GM23248 (cell line): Measurements from ENCODE around the gene HLA-DQB2. TPM values are rescaled to one million over a fixed set of nuclear protein-coding genes. Genes with fewer than 3 reads are reported as not detected.

ENCODE experiments used
- DNase-seq: peaks from one replicate; pipeline ENCODE4 v3.0.0-alpha.2; 2015
- H2AFZ ChIP-seq: fragments of 200-600 bp; sonication (generic); 2 replicates; pipeline ENCODE4 v1.6.1; 2016; ENCODE audit warnings: antibody characterized with exemption
- H3F3A ChIP-seq: fragments of 200-600 bp; sonication (generic); 2 replicates; pipeline ENCODE4 v1.6.1; 2016; ENCODE audit warnings: mild to moderate bottlenecking, antibody characterized with exemption, mixed run types; ENCODE audit not compliant: insufficient read depth
- H3K27ac ChIP-seq: fragments of 200-600 bp; sonication (generic); 2 replicates; pipeline ENCODE4 v1.5.1; 2016; ENCODE audit warnings: mild to moderate bottlenecking
- H3K27me3 ChIP-seq: fragments of 200-600 bp; sonication (generic); replicated peaks from 2 replicates; pipeline ENCODE4 v1.6.1; 2016; ENCODE audit warnings: mild to moderate bottlenecking; ENCODE audit not compliant: insufficient read depth
- H3K36me3 ChIP-seq: fragments of 200-600 bp; sonication (generic); 2 replicates; pipeline ENCODE4 v1.6.1; 2016; ENCODE audit warnings: low read depth, mild to moderate bottlenecking
- H3K4me1 ChIP-seq: fragments of 200-600 bp; sonication (generic); 2 replicates; pipeline ENCODE4 v1.6.1; 2016; ENCODE audit warnings: mild to moderate bottlenecking; ENCODE audit not compliant: insufficient read depth
- H3K4me2 ChIP-seq: fragments of 200-600 bp; sonication (generic); one replicate; pipeline ENCODE4 v1.6.1; 2016; ENCODE audit warnings: mild to moderate bottlenecking; ENCODE audit not compliant: unreplicated experiment
- H3K4me3 ChIP-seq: fragments of 200-600 bp; sonication (generic); 2 replicates; pipeline ENCODE4 v1.5.1; 2016; ENCODE audit warnings: mild to moderate bottlenecking
- H3K79me2 ChIP-seq: fragments of 200-600 bp; sonication (generic); 2 replicates; pipeline ENCODE4 v1.6.1; 2016; ENCODE audit warnings: mild to moderate bottlenecking; ENCODE audit not compliant: insufficient read depth
- H3K9ac ChIP-seq: fragments of 200-600 bp; sonication (generic); 2 replicates; pipeline ENCODE4 v1.6.1; 2016; ENCODE audit warnings: mild to moderate bottlenecking
- H3K9me2 ChIP-seq: fragments of 200-600 bp; sonication (generic); 2 replicates; pipeline ENCODE4 v1.6.1; 2016; ENCODE audit warnings: mixed run types, mild to moderate bottlenecking, moderate library complexity; ENCODE audit not compliant: insufficient read depth
- H3K9me3 ChIP-seq: fragments of 200-600 bp; sonication (generic); one replicate; pipeline ENCODE4 v1.6.1; 2017; ENCODE audit warnings: low read depth
- H4K20me1 ChIP-seq: fragments of 200-600 bp; sonication (generic); 2 replicates; pipeline ENCODE4 v1.6.0; 2016; ENCODE audit not compliant: insufficient read depth
- EZH2 ChIP-seq: fragments of 200-600 bp; sonication (generic); IDR thresholded peaks from 2 replicates; pipeline ENCODE4 v1.6.1; 2018; ENCODE audit warnings: antibody characterized with exemption, mild to moderate bottlenecking; ENCODE audit not compliant: insufficient read depth, poor library complexity, severe bottlenecking
- EZH2phosphoT487 ChIP-seq: fragments of 200-600 bp; sonication (generic); IDR thresholded peaks from 2 replicates; pipeline ENCODE4 v1.6.1; 2018; ENCODE audit warnings: antibody characterized with exemption, moderate library complexity, mild to moderate bottlenecking, low read depth; ENCODE audit not compliant: insufficient read depth
- WGBS, 2 experiments: methylation state at CpG; one replicate each; pipeline ENCODE4 v1.1.6; 2015 to 2017; ENCODE audit warnings: low lambda C conversion rate in 2 of 2, low coverage in 1 of 2; ENCODE audit errors: missing lambda C conversion rate in 2 of 2; 5-methylcytosine and 5-hydroxymethylcytosine counted together
- in situ Hi-C: fragments of 300-500 bp; cut with MboI; formaldehyde crosslinking; loops from 2 replicates; pipeline ENCODE4 v1.15.0; 2020
- polyA plus RNA-seq: library from polyadenylated mRNA; unstranded; fragments of >200 nt; fragmentation: Nextera tagmentation; extraction: Ambion mirVana; gene quantifications from 2 replicates; pipeline ENCODE4 v1.2.1, GENCODE V29; 2016
- total RNA-seq: library from RNA; depleted of rRNA; stranded (reverse); fragments of >200 nt; shearing (Covaris generic); gene quantifications from 2 replicates; pipeline ENCODE4 v1.2.3, GENCODE V29; 2014

Gene HLA-DQB2
- total and polyA plus RNA-seq, 2 experiments from 2014 or later = not detected

DNA sequence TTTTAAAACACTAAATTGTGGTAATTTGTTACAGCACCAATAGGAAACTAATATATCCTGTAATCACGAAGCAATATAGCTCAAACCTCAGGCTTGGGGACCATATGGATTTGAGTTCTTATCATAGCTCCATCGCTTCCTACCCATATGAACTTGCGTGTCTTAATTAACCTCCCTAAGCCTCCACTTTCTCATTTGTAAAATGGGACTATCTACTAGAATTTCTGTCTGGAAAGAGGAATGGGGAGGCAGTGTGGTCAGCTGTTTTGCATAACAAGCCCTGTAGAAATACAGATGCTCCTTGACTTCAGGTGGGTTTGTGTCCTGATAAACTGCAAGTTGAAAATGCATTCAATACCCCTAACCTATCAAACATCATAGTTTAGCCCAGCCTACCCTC is 36.4 kb upstream of the HLA-DQB2 start:
- no peaks in the 10 kb centered on the region for H3F3A ChIP-seq
- no peaks in the 10 kb centered on the region for H3K9me2 ChIP-seq
- in situ Hi-C loops = no loop called here
- DNase-seq = no peak
- H3K36me3 ChIP-seq = no peaks in the 10 kb centered on the region
- no peaks in the 10 kb centered on the region for H3K4me1 ChIP-seq
- H3K27ac ChIP-seq = no peak overlapping the region
- no peaks in the 10 kb centered on the region for H3K9me3 ChIP-seq
- peaks cover 31% of the 10 kb centered on the region for H3K27me3 ChIP-seq
- H3K4me2 ChIP-seq = no peak overlapping the region
- no peak overlapping the region for H2AFZ ChIP-seq
- H3K79me2 ChIP-seq = no peaks in the 10 kb centered on the region
- WGBS, 2 experiments = 60 to 66% methylated on average over 3 of the region's 3 CpGs
- TF ChIP-seq EZH2 (no peak), EZH2phosphoT487 (no peak)
- no peak overlapping the region for H3K4me3 ChIP-seq
- H3K9ac ChIP-seq = no peak overlapping the region
- no peaks in the 10 kb centered on the region for H4K20me1 ChIP-seq

DNA sequence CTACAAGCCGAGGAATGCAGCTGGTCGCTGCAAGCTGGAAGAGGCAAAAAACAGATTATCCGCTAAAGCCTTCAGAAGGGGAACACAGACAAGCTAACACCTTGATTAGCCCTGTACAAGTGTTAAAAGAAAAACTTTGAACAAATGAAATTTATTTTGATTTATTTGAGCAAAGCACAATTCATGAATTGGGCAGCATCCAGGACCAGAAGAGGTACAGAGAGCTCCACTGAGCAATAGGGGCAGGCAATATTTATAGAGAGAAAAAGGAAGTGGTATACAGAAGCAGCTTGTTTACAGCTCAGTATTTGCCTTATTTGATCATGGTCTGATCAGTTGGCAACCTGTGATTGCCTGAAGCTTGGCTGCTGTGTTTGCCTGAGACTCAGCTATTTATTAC is 35.8 kb upstream of the HLA-DQB2 start:
- no peaks in the 10 kb centered on the region for H3K9me3 ChIP-seq
- in situ Hi-C loops = no loop called here

DNA sequence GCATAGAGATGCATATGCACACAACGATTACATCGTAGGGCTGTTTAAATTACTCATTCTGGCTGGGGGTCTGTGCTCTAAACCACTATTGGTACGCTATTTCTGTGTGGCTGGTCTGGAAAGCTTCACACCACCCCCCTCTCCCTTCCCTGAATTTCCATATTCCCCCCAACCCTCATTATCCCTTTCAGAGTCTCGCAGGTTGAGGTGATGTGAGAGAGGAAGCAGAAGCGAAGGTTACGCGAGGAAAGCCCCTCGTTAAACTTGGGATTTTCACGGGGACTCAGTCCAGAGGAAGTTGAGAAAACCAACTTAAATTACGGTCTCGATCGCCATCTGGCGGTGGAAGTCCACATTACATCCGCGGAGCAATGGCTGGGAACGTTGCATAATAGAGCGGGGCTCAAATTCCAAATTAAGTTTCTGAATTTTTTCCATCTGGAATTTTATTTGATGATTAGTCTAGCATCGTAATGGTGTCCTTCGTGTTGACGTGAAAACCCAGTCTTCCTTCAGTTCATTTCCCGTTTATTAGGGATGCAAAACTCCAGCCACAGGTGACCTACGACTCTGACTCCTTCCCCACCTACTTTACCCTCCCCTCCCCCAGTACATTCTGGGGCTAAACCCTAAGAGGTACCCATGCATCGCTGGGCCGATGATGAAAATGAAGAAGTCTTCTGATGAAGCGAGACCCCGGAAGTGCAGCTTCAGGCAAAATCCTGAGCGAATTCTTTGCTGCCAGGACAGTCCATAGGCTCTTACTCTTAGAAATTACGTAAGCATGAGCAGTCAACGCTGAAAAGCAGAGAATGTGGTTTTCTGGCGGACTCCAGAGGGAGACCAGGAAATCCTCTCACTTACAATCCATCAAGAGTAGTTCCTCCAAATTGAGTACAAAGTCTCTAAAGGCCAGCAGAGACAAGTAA is 33.8 kb upstream of the HLA-DQB2 start:
- H3K4me3 ChIP-seq = peak overlapping the region; percentile 67
- in situ Hi-C loops = no loop called here
- TF ChIP-seq EZH2phosphoT487 = no peak
- no peak for TF ChIP-seq EZH2
- H3K9me3 ChIP-seq = no peaks in the 10 kb centered on the region
- H2AFZ ChIP-seq = peak overlapping the region; percentile 92
- H3K4me1 ChIP-seq = no peaks in the 10 kb centered on the region
- H3K27me3 ChIP-seq = peaks cover 41% of the 10 kb centered on the region
- H3K4me2 ChIP-seq = peak overlapping the region; percentile 93
- H3K9ac ChIP-seq = peak overlapping the region; percentile 38; the same call in 1 of the 2 replicates
- H3K36me3 ChIP-seq = no peaks in the 10 kb centered on the region
- WGBS, 2 experiments = 4 to 5% methylated on average over 30 of the region's 30 CpGs
- H3F3A ChIP-seq = no peaks in the 10 kb centered on the region
- DNase-seq = peak; percentile 74
- H4K20me1 ChIP-seq = no peaks in the 10 kb centered on the region
- no peak overlapping the region for H3K27ac ChIP-seq
- H3K79me2 ChIP-seq = no peaks in the 10 kb centered on the region
- no peaks in the 10 kb centered on the region for H3K9me2 ChIP-seq

More for the DNA sequence above, 35.8 kb upstream of the HLA-DQB2 start:
- Histone ChIP-seq H3K4me2 (no peak overlapping the region), H3K27ac (no peak overlapping the region), H3K36me3 (no peaks in the 10 kb centered on the region), H3K9ac (no peak overlapping the region), H4K20me1 (no peaks in the 10 kb centered on the region), H3K4me3 (no peak overlapping the region), H3K79me2 (no peaks in the 10 kb centered on the region), H3K27me3 (peaks cover 32% of the 10 kb centered on the region), H3K4me1 (no peaks in the 10 kb centered on the region), H3F3A (no peaks in the 10 kb centered on the region), H3K9me2 (no peaks in the 10 kb centered on the region), H2AFZ (no peak overlapping the region)
- TF ChIP-seq EZH2phosphoT487 (no peak), EZH2 (no peak)
- WGBS, 2 experiments = 73 to 75% methylated on average over 3 of the region's 3 CpGs
- DNase-seq = no peak

DNA sequence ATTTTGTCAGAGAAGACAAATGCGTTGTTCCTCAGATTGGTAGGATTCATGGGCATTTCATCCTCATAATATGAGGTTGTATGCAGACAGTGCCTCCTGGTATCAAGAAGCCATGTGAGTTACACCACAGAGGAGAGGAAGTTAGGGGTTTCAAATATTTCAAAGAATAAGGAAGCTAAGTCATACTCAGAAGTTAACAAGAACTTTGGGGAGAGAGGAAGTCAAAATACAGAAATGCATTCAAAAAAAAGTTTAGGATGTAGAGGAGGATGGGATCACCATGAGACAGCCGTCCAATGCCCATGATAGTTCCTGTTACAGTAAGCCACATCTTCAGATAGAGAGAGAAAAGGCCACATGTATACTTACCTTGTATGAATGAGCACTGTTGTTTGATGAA is 31.2 kb upstream of the HLA-DQB2 start:
- Histone ChIP-seq H3K9me2 (no peaks in the 10 kb centered on the region), H3K36me3 (no peaks in the 10 kb centered on the region), H3F3A (no peaks in the 10 kb centered on the region), H3K4me2 (no peak overlapping the region), H3K9me3 (no peaks in the 10 kb centered on the region), H3K27me3 (peaks cover 41% of the 10 kb centered on the region), H3K4me3 (no peak overlapping the region), H4K20me1 (no peaks in the 10 kb centered on the region), H3K9ac (no peak overlapping the region), H2AFZ (no peak overlapping the region), H3K27ac (no peak overlapping the region), H3K79me2 (no peaks in the 10 kb centered on the region), H3K4me1 (no peaks in the 10 kb centered on the region)
- in situ Hi-C loops = loop anchor here (5.0 kb wide), 1 partner anchor 377 kb away; no protein-coding TSS in a partner anchor
- TF ChIP-seq EZH2 (no peak), EZH2phosphoT487 (no peak)
- DNase-seq = no peak
- WGBS, 2 experiments = 41 to 48% methylated on average over 2 of the region's 2 CpGs
